GM18508 (cell line): ENCODE data around the gene NHSL1.

ENCODE experiments used
- ATAC-seq: cut with Tn5 transposase; IDR thresholded peaks from one replicate; pipeline ENCODE4 v1.9.1; 2021; ENCODE audit warnings: moderate number of reproducible peaks; ENCODE audit not compliant: insufficient read depth, unreplicated experiment

Gene NHSL1

GRCh38 chr6:138523347-138524210, 24.3 kb upstream of the NHSL1 start:
- ATAC-seq = no peak

DNA sequence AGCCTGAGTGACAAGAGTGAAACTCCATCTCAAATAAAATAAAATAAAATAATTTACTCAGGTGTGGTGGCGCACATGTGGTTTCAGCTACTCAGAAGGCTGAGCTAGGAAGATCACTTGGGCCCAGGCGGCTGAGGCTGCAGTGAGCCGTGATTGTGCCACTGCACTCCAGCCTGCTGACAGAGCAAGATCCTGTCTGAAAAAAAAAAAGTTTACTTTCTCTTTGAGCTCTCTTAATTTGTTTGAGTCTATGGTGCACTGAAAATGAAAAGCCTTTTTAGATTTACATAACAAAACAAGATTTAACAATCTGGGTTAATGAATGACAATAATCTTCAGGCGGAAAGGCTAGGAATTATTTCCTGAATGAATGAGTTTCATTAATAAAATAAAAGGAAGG, 23.3 kb upstream of the NHSL1 start:
- no peak for ATAC-seq

DNA sequence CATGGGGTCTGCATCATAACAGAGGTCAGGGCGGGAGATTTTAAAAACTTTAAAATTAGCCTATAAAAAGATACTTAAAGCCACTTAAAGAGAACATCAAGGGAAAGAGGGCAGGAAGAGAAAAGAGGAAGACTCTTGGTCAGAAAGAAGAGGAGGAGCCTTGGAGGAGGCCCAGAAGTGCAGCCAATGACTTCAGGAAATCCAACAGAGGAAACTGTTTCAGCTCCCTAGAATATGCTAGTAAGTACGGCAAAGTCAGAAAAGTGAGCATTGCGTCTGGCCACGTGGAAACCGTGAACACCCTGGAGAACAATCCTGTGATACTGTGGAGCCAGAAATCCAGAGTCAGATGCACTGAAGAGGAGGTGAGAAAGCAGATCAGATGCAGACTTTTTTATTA, 22.5 kb upstream of the NHSL1 start:
- ATAC-seq = no peak

DNA sequence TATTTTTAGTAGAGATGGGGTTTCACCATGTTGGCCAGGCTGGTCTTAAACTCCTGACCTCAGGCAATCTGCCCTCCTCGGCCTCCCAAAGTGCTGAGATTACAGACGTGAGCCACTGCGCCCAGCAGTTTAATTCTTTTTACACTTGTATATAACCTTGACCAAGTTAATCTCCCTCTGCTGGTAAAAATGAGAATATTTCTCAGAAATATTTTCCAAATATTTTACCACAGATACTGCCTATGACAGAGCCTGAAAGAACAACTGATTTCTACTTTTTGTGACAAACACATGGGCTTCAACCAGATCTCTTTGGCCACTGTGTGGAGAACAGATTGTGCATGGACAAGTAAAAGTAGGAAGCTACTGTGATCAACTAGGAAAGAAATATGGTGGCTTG, 21.2 kb upstream of the NHSL1 start:
- no peak for ATAC-seq

DNA sequence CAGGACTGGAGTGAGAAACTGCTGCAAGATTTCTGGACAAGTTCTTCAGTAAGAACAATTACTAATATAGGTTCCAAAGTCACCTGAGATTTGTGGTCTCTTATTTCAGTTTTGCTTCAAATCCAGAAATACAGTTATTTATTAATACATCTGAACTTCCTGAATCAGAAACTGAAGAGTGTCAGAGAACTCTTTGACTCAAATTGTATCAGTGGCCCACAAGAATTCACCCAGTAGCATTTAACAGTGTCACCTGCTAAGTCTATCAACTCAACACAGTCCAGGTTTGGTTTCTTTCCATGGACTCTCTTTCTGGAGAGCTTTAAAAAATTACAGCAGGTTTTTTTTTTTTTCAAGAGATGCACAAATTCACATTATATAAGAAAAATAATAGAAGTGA, 18.8 kb upstream of the NHSL1 start:
- no peak for ATAC-seq

DNA sequence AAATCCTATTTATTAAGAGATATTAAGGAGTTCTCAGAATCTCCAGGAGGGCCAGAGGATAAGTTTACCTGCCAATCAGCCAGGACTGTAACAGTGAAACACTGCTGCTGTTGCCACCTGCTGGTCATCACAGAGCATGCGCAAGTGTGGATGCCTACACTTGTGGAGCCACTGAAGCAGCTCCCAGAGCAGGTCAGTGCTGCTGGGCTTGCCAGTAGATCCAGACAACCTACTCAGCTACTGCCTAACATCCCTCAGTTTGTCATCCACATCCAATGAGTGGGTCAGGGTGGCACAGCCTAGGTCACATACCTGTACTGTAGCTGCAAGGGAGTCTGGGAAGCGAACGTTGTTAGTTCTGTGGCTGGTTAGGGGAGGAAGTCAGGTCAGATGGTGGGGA, 18.3 kb upstream of the NHSL1 start:
- no peak for ATAC-seq

DNA sequence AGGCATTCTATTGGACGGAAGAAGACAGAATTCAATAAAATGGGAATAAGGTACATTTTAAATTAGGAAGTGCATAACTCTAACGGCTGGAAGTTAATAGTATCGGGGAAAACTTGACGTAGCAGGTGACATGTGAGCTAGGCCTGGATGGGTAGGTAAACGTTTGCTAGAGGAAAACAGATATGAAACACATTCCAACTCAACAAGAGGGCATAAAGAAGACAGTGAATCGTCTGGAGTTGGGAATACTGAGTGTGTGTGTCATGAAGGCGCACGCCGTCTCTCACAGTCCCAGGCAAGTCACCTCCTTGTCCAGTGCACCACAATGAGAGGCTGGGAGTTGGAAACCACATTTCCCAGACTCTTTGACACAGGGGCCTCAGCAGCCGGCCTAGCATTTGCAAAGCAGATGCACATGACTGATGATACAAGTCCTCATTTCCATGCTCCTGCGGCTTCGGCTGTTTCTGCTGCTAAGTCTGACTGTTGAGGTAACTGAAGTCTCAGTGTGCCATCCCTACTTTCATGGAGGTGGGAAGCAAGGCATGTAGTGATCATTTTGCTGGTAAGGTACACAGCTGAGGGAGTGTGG, 16.5 kb upstream of the NHSL1 start:
- ATAC-seq = no peak

- ATAC-seq = no peak
Measured at GRCh38 chr6:138514860-138515540, 15.7 kb upstream of the NHSL1 start.

DNA sequence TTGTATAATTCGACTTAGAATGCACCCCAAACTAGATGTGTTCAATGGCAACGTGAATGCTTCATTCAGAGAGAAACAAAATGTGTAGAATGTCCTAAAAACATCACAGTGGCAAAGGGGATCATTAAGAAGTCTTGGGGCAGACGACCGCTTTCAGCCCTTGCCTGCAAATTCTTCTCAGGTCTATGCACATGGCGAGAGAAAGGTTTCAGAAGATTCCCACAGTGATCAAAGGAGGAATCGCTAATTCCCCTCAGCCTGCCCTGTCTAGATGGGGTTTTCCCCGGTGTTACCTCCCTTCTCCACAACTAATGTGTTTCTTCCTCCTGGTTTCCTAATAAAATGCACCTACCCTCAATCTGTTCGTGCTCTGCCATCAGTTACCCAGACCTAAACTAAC, 13.3 kb upstream of the NHSL1 start:
- ATAC-seq = no peak

DNA sequence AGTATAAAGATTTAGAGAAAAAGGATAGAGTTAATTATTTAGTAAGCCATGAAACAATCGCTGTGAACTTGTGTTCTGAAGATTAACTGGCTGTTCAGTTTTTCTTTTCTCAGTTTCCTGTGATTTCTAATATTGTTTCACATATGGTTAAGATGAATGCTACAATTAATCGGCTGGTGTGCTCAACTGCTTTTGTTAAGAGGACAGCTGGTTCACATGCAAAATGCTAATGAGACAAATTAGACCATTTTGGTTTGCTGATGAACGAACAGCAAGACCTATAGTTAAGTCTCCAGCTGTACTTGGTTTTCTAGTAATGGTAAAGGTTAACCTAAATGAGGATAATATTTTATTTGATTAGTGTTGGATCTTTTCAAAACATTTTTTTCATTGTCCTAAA, 10.8 kb upstream of the NHSL1 start:
- ATAC-seq = no peak

DNA sequence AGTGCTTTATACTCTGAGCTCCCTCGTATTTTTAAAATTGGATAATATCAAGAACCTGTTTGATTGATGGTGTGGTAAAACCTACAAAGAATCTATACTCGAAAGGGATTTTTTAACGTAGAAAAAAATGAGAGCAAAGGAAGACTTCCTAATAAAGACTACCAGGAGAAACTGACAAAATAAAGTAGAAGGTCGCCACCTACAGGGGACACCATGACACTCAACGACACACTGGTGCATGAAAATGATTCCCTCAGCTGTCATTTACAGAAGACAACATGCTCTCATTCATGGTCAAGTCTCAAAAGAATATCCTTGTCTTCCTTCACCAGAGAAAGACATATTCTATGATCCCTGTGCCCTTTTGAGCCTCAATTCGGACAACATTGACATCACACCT, 10.1 kb upstream of the NHSL1 start:
- ATAC-seq = no peak

DNA sequence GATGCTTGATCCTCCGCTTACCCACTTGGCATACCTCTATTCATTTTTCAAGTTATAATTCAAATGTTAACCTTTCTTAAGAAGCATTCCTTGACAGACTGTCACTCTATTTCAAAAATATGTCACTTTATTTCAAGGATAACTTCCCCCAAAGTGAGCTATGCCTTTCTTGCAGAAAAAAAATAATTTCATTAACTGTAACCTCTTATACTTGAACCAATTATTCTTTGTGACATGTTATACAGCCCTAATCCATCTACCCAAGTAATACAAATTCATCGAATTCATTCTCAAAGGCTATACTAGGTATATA, 9.3 kb upstream of the NHSL1 start:
- no peak for ATAC-seq

GRCh38 chr6:138507977-138508675, 8.8 kb upstream of the NHSL1 start:
- no peak for ATAC-seq

GRCh38 chr6:138504764-138505689, 5.7 kb upstream of the NHSL1 start:
- ATAC-seq = no peak

GRCh38 chr6:138503881-138504680, 4.8 kb upstream of the NHSL1 start:
- ATAC-seq = no peak

- no peak for ATAC-seq
Measured at GRCh38 chr6:138502546-138502945, 3.3 kb upstream of the NHSL1 start.

- ATAC-seq = no peak
Measured at GRCh38 chr6:138500867-138501446, 1.7 kb upstream of the NHSL1 start.

DNA sequence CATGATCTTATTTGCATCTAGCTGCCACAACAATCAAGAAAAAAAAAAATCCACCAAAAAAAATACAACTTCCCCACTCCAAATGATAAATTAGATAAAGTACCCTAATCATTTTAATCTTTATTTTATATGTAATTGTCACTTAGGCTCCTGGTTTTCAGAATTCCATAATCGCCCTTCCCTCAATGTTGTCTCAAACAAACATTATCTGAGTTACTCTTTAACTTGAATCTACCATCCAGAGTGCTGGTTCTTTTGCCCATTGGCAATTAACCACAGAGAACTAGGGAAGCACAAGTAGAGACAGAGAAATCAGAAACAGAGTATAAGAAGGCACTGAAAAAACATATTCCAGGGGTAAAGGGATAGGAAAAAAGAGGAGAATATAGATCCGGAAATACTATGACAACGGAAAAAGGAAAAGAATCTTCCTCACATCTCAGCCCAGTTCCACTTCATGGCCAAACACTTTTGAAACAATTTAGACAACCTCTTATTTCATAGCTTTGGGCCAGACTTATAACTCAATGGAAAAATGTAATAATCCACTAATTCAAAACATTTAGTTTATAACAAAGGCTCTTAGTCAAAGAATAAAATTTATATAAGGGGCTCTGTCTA, 861 bp upstream of the NHSL1 start:
- no peak for ATAC-seq
